ENCODE results near the gene KLK15. TPM values are rescaled to one million over a fixed set of nuclear protein-coding genes. Genes with fewer than 3 reads are reported as not detected.
"Not testable (repeated sequence)": the region's sequence is repeated elsewhere in the genome, so short reads cannot be mapped to it uniquely, and the experiment has no call there.

KLK15 gene
- polyA plus RNA-seq, 2 donors: not detected

DNA sequence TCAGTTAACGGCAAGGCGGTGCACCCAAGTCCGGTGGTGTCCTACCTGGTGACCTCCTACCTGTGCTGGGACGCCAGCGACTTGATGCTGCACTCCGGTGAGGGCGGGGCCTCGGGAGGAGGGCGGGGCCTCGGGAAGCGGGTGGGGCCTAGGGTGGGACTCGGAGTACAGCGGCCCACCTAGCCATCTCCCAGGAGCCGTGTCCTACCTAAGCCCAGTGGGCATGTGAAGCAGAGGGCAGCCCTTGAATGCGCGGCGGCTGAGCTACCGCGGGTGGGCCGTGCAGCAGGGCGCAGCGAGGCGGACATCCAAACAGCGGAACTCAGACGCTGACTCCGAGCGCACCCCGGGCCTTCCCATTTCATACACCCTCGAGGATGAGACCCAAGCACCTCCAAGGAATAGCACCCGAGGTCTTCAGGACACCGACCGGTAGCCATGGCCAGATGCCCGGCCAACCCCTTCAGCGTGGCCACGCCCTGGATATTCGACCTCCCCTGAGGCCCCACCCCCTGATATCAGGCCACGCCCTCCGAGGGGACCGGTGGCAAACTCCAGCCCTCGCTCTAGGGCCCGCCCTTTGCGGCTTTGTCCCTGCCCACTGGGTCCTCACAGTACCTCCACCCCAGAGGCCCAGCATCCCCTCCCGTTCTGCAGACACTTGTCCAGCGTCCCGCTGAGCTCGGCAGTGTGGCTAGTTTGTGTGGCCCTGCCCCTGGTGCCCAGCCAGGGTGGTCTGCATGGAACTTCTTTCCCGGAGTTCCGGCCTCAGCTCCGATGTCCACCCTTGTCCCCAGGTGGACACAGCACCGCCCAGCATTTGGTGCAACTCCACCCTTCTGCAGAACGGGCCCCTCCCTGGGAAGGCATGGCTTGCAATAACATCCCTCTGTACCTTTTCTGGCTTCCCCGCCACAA, 15.2 kb downstream of the KLK15 start:
- peak overlapping the region in 1 of 2 donors; percentile 2 for H3K4me3 ChIP-seq (ENCODE audit: low read depth in 1 of 2, low read length in 2 of 2)

DNA sequence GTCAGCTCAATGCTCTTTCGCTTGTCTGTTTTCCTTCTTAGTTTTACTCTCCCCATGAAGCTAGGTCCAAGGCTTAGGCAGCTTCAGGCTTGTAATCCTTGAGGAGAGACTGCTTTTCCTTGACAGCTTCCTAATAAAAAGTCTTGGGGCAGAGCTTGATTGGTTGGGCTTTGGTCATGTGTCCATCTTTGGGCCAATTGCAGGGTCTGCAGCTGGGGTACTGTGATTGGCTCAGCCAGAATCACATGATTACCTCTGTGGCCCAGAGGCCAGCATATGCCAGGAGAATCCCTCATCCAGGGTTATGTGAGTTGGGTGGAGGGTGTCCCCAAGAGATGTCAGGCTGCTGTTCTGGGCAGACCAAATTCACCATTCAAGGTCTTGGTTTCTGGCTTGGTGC, 17.9 kb downstream of the KLK15 start:
- H3K4me3 ChIP-seq (ENCODE audit: low read depth in 1 of 2, low read length in 2 of 2): no peak overlapping the region
- peaks cover 0 to 3% of the 10 kb centered on the region in 2 donors for H3K9me3 ChIP-seq (ENCODE audit: control insufficient read depth in 2 of 2, insufficient read depth in 1 of 2, low read depth in 1 of 2, low read length in 1 of 2)
- no peaks in the 10 kb centered on the region for H3K36me3 ChIP-seq (ENCODE audit: control insufficient read depth in 2 of 2, insufficient read depth in 2 of 2, low read length in 1 of 2)
- WGBS, 2 donors: 95 to 97% methylated on average over 1 of the region's 1 CpG
- peaks cover 0 to 5% of the 10 kb centered on the region in 2 donors for H3K27me3 ChIP-seq (ENCODE audit: control insufficient read depth in 1 of 2, insufficient read depth in 2 of 2, low read length in 2 of 2)
- no peak overlapping the region for H3K27ac ChIP-seq (ENCODE audit: low read depth in 2 of 2, low read length in 1 of 2)
- peaks cover 6 to 9% of the 10 kb centered on the region in 2 donors for H3K4me1 ChIP-seq (ENCODE audit: control insufficient read depth in 2 of 2, insufficient read depth in 2 of 2, low read length in 1 of 2)

More for the DNA sequence above, 15.2 kb downstream of the KLK15 start:
- Histone ChIP-seq H3K27ac (ENCODE audit: low read depth in 2 of 2, low read length in 1 of 2) (no peak overlapping the region), H3K36me3 (ENCODE audit: control insufficient read depth in 2 of 2, insufficient read depth in 2 of 2, low read length in 1 of 2) (no peaks in the 10 kb centered on the region), H3K4me1 (ENCODE audit: control insufficient read depth in 2 of 2, insufficient read depth in 2 of 2, low read length in 1 of 2) (peaks cover 8 to 9% of the 10 kb centered on the region in 2 donors), H3K9me3 (ENCODE audit: control insufficient read depth in 2 of 2, insufficient read depth in 1 of 2, low read depth in 1 of 2, low read length in 1 of 2) (peaks cover 0 to 3% of the 10 kb centered on the region in 2 donors), H3K27me3 (ENCODE audit: control insufficient read depth in 1 of 2, insufficient read depth in 2 of 2, low read length in 2 of 2) (peaks cover 0 to 5% of the 10 kb centered on the region in 2 donors)
- WGBS, 2 donors: 8 to 12% methylated on average over 52 of the region's 52 CpGs

DNA sequence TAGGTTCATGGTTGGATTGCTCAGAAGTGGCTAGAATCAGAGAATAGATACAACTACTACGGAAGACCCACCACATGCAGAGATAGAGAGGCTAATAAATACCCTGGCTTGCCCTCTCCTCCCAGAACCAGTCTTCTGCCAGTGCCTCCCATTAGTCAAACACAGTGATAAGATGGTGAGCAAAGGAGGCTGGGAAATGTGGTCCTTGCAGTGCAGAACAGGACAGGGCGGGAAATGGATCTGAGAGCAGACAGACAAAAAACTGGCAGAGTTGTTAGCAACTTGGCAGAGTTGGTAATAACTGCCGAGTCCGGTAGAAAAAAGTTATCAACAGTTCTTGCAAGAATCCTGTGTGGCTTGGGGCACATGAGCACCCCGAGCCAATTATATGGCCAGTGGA, 18.5 kb downstream of the KLK15 start:
- no peak overlapping the region for H3K4me3 ChIP-seq (ENCODE audit: low read depth in 1 of 2, low read length in 2 of 2)
- peaks cover 6 to 9% of the 10 kb centered on the region in 2 donors for H3K4me1 ChIP-seq (ENCODE audit: control insufficient read depth in 2 of 2, insufficient read depth in 2 of 2, low read length in 1 of 2)
- H3K27me3 ChIP-seq (ENCODE audit: control insufficient read depth in 1 of 2, insufficient read depth in 2 of 2, low read length in 2 of 2): peaks cover 0 to 5% of the 10 kb centered on the region in 2 donors
- H3K27ac ChIP-seq (ENCODE audit: low read depth in 2 of 2, low read length in 1 of 2): no peak overlapping the region
- H3K36me3 ChIP-seq (ENCODE audit: control insufficient read depth in 2 of 2, insufficient read depth in 2 of 2, low read length in 1 of 2): no peaks in the 10 kb centered on the region
- 77% methylated on average over 5 of the region's 5 CpGs for WGBS, 2 donors
- peaks cover 0 to 3% of the 10 kb centered on the region in 2 donors for H3K9me3 ChIP-seq (ENCODE audit: control insufficient read depth in 2 of 2, insufficient read depth in 1 of 2, low read depth in 1 of 2, low read length in 1 of 2)

DNA sequence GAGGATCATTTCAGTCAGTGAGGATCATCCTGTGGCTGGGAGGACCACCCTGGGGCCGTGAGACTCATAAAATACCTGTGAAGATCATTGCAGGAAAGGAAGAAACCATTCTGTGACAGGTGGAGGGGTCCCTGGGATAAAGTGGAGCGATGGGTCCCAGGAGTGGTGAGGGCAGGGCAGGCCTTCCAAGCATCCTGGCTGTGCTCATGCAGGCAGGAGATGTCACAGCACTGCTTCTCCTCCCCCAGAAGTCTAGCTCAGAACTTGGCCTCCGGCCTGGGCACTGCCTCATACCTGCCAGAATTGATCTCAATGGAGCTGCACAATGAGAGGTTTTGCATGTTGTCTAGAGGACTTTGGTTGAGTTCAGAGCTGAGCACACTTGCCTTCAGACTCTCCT, 20.9 kb downstream of the KLK15 start:
- H3K4me1 ChIP-seq (ENCODE audit: control insufficient read depth in 2 of 2, insufficient read depth in 2 of 2, low read length in 1 of 2): no peaks in the 10 kb centered on the region
- H3K4me3 ChIP-seq (ENCODE audit: low read depth in 1 of 2, low read length in 2 of 2): no peak overlapping the region
- no peaks in the 10 kb centered on the region for H3K36me3 ChIP-seq (ENCODE audit: control insufficient read depth in 2 of 2, insufficient read depth in 2 of 2, low read length in 1 of 2)
- H3K27me3 ChIP-seq (ENCODE audit: control insufficient read depth in 1 of 2, insufficient read depth in 2 of 2, low read length in 2 of 2): no peaks in the 10 kb centered on the region
- H3K9me3 ChIP-seq (ENCODE audit: control insufficient read depth in 2 of 2, insufficient read depth in 1 of 2, low read depth in 1 of 2, low read length in 1 of 2): no peaks in the 10 kb centered on the region
- H3K27ac ChIP-seq (ENCODE audit: low read depth in 2 of 2, low read length in 1 of 2): no peak overlapping the region
- 54 to 72% methylated on average over 3 of the region's 3 CpGs for WGBS, 2 donors

DNA sequence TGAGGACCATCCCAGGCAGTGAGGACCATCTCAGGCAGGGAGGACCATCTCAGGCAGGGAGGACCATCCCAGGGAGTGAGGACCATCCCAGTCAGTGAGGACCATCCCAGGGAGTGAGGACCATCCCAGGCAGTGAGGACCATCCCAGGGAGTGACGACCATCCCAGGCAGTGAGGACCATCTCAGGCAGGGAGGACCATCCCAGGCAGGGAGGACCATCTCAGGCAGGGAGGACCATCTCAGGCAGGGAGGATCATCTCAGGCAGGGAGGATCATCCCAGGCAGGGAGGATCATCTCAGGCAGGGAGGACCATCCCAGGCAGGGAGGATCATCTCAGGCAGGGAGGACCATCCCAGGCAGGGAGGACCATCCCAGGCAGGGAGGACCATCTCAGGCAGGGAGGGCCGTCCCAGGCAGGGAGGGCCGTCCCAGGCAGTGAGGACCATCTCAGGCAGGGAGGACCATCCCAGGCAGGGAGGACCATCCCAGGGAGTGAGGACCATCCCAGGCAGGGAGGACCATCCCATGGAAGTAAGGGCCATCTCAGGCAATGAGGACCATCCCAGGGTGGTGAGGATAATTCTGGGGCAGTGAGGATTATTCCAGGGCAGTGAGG, 21.6 kb downstream of the KLK15 start:
- whole genome bisulfite sequencing, 2 donors: 77 to 78% methylated on average over 3 of the region's 3 CpGs
- not testable (repeated sequence) for H3K36me3 ChIP-seq (ENCODE audit: control insufficient read depth in 2 of 2, insufficient read depth in 2 of 2, low read length in 1 of 2); H3K4me3 ChIP-seq (ENCODE audit: low read depth in 1 of 2, low read length in 2 of 2)

DNA sequence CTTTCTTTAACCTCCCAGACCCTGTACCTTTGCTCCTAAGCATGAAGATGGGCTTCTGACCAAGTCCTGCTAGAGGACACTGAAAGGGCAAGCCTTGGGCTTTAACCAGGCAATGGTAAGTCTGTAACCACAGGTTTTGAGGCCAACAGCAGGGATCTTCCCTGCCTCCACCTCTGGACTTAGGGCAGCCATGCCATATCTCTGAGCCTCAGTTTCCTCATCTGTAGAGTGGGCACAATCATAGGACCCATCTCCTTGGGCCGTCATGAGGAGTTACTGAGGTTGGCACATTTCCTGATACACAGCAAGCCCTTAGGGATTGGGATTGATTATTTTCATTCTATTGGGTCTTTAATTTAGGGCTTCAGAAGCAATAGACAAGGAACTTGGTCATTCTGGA, 24.5 kb downstream of the KLK15 start:
- Histone ChIP-seq H3K36me3 (ENCODE audit: control insufficient read depth in 2 of 2, insufficient read depth in 2 of 2, low read length in 1 of 2) (no peaks in the 10 kb centered on the region), H3K9me3 (ENCODE audit: control insufficient read depth in 2 of 2, insufficient read depth in 1 of 2, low read depth in 1 of 2, low read length in 1 of 2) (no peaks in the 10 kb centered on the region), H3K27me3 (ENCODE audit: control insufficient read depth in 1 of 2, insufficient read depth in 2 of 2, low read length in 2 of 2) (no peaks in the 10 kb centered on the region), H3K27ac (ENCODE audit: low read depth in 2 of 2, low read length in 1 of 2) (no peak overlapping the region), H3K4me1 (ENCODE audit: control insufficient read depth in 2 of 2, insufficient read depth in 2 of 2, low read length in 1 of 2) (no peaks in the 10 kb centered on the region), H3K4me3 (ENCODE audit: low read depth in 1 of 2, low read length in 2 of 2) (no peak overlapping the region)
- WGBS, 2 donors: 67 to 71% methylated on average over 1 of the region's 1 CpG

More for the DNA sequence above, 21.6 kb downstream of the KLK15 start:
- not testable (repeated sequence) for H3K4me1 ChIP-seq (ENCODE audit: control insufficient read depth in 2 of 2, insufficient read depth in 2 of 2, low read length in 1 of 2); H3K27me3 ChIP-seq (ENCODE audit: control insufficient read depth in 1 of 2, insufficient read depth in 2 of 2, low read length in 2 of 2); H3K9me3 ChIP-seq (ENCODE audit: control insufficient read depth in 2 of 2, insufficient read depth in 1 of 2, low read depth in 1 of 2, low read length in 1 of 2); H3K27ac ChIP-seq (ENCODE audit: low read depth in 2 of 2, low read length in 1 of 2)

DNA sequence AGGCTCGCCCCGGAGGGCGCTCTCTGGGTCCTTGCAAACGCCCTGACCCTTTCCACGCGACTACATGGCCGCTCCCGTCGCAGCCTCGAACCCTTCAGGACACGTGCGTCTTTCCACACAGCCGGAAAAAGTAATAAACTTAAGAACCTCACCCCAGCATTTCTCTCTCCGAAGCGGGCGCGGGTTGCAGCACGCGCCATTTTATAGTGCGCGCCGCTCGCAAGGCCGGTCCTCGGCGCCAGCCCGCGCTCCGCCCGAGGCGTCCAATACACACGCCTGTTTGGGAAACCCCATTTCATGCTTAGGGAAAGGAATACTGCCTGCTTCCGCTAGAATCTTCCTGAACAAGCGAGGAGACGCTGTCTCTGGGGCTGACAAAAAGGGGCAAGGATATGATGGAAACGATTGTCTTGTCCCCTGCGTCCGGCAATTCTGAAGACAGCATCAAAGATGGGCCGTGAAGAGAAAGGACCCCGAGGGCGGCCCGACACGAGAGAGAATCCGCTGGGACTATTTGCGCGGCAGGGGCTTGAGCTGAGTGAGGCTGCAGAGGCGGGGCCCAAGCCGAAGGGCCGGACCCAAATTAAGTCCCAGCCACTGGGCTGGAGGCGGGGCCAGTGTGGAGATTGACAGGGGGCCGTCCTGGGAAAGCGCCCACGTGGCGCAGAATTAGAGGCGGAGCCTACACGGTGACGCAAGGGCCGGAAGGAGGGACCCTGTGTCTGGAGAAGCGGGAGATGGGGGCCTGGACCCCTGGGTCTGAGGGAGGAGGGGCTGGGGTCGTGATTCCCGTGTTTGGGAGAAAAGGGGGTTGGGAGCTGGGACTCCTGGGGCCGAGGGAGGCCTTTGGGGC, 28.7 kb downstream of the KLK15 start:
- H3K4me3 ChIP-seq (ENCODE audit: low read depth in 1 of 2, low read length in 2 of 2): peak overlapping the region; percentile 73 to 81
- H3K27ac ChIP-seq (ENCODE audit: low read depth in 2 of 2, low read length in 1 of 2): peak overlapping the region; percentile 98
- WGBS, 2 donors: 1% methylated on average over 62 of the region's 62 CpGs
- H3K9me3 ChIP-seq (ENCODE audit: control insufficient read depth in 2 of 2, insufficient read depth in 1 of 2, low read depth in 1 of 2, low read length in 1 of 2): no peaks in the 10 kb centered on the region
- H3K27me3 ChIP-seq (ENCODE audit: control insufficient read depth in 1 of 2, insufficient read depth in 2 of 2, low read length in 2 of 2): no peaks in the 10 kb centered on the region
- H3K4me1 ChIP-seq (ENCODE audit: control insufficient read depth in 2 of 2, insufficient read depth in 2 of 2, low read length in 1 of 2): peaks cover 0 to 2% of the 10 kb centered on the region in 2 donors
- peaks cover 0 to 7% of the 10 kb centered on the region in 2 donors for H3K36me3 ChIP-seq (ENCODE audit: control insufficient read depth in 2 of 2, insufficient read depth in 2 of 2, low read length in 1 of 2)

DNA sequence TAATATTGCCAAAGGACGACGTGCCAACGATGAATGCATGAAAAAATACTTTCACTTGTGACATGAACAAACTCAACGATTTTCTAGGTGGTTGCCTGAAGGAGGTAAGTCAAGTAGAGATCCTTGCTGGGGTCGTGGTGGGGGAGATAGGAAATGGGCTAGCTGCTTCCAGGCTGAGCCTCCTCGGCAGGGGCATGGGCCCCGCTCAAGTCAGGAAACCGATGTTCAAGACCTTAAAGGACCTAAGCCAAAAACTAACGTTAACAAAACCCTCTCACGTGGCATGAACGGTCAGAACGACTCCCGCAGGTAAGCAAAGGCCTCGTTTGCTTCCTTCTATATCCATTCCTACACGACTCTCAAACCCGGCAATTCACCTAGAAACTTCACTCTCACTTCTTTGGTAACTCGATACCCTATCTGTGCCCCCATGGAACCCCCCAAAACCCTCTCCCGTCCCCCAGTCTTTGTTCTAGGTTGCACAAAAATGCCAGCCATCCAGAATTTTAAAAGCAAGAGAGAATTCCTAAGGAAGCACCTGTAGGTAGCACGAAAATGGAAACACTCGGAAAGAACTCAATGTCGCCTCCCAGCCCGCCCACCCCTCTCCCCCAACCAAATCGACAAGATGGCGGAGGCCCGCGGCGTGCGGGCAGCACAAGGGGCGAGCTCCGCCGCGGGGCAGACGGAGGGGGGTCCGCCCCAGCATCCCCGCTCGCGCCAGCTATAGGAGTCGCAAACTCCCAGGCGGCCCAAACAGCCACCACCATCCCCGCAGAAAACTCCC, 29.5 kb downstream of the KLK15 start:
- Histone ChIP-seq H3K27me3 (ENCODE audit: control insufficient read depth in 1 of 2, insufficient read depth in 2 of 2, low read length in 2 of 2) (no peaks in the 10 kb centered on the region), H3K36me3 (ENCODE audit: control insufficient read depth in 2 of 2, insufficient read depth in 2 of 2, low read length in 1 of 2) (peaks cover 5 to 13% of the 10 kb centered on the region in 2 donors), H3K27ac (ENCODE audit: low read depth in 2 of 2, low read length in 1 of 2) (peak overlapping the region; percentile 98), H3K4me3 (ENCODE audit: low read depth in 1 of 2, low read length in 2 of 2) (peak overlapping the region; percentile 73 to 81), H3K9me3 (ENCODE audit: control insufficient read depth in 2 of 2, insufficient read depth in 1 of 2, low read depth in 1 of 2, low read length in 1 of 2) (no peaks in the 10 kb centered on the region), H3K4me1 (ENCODE audit: control insufficient read depth in 2 of 2, insufficient read depth in 2 of 2, low read length in 1 of 2) (peaks cover 0 to 2% of the 10 kb centered on the region in 2 donors)
- WGBS, 2 donors: 1% methylated on average over 40 of the region's 40 CpGs

Data from esophagus (tissue), 2 donors.